ENCODE results near the gene TRPC4.
A peak's percentile ranks its signal among the peaks of the same experiment; 100 is the strongest.

TRPC4 gene

GRCh38 chr13:37701972-37702371, 167.6 kb downstream of the TRPC4 start:
- H3K4me3 ChIP-seq (ENCODE audit: low read depth, low read length): no peak overlapping the region
- no peak for TF ChIP-seq CTCF (IDR thresholded peaks at IDR 0.05; ENCODE audit: low read depth, low read length)
- DNase-seq (ENCODE audit: low read depth, low spot score): peak; percentile 83
- in situ Hi-C loops (cut with HindIII; ENCODE audit: low sequenced_read_pairs): no loop called here

GRCh38 chr13:37701306-37701705, 168.3 kb downstream of the TRPC4 start:
- in situ Hi-C loops (cut with HindIII; ENCODE audit: low sequenced_read_pairs): no loop called here
- no peak overlapping the region for H3K4me3 ChIP-seq (ENCODE audit: low read depth, low read length)
- no peak for TF ChIP-seq CTCF (IDR thresholded peaks at IDR 0.05; ENCODE audit: low read depth, low read length)
- peak; percentile 29 for DNase-seq (ENCODE audit: low read depth, low spot score)

GRCh38 chr13:37700887-37701286, 168.7 kb downstream of the TRPC4 start:
- peak; percentile 16 for DNase-seq (ENCODE audit: low read depth, low spot score)
- TF ChIP-seq CTCF (IDR thresholded peaks at IDR 0.05; ENCODE audit: low read depth, low read length): no peak
- in situ Hi-C loops (cut with HindIII; ENCODE audit: low sequenced_read_pairs): no loop called here
- no peak overlapping the region for H3K4me3 ChIP-seq (ENCODE audit: low read depth, low read length)

- DNase-seq (ENCODE audit: low read depth, low spot score): no peak
- no peak overlapping the region for H3K4me3 ChIP-seq (ENCODE audit: low read depth, low read length)
- no peak for TF ChIP-seq CTCF (IDR thresholded peaks at IDR 0.05; ENCODE audit: low read depth, low read length)
- in situ Hi-C loops (cut with HindIII; ENCODE audit: low sequenced_read_pairs): no loop called here
Measured at GRCh38 chr13:37695200-37695599, 174.4 kb downstream of the TRPC4 start.

- DNase-seq (ENCODE audit: low read depth, low spot score): no peak
- in situ Hi-C loops (cut with HindIII; ENCODE audit: low sequenced_read_pairs): no loop called here
- H3K4me3 ChIP-seq (ENCODE audit: low read depth, low read length): no peak overlapping the region
- TF ChIP-seq CTCF (IDR thresholded peaks at IDR 0.05; ENCODE audit: low read depth, low read length): no peak
Measured at GRCh38 chr13:37690361-37690760, 179.2 kb downstream of the TRPC4 start.

GRCh38 chr13:37686501-37686900, 183.1 kb downstream of the TRPC4 start:
- in situ Hi-C loops (cut with HindIII; ENCODE audit: low sequenced_read_pairs): no loop called here
- no peak for DNase-seq (ENCODE audit: low read depth, low spot score)
- TF ChIP-seq CTCF (IDR thresholded peaks at IDR 0.05; ENCODE audit: low read depth, low read length): no peak

GRCh38 chr13:37685206-37685605, 184.4 kb downstream of the TRPC4 start:
- H3K4me3 ChIP-seq (ENCODE audit: low read depth, low read length): no peak overlapping the region
- no peak for DNase-seq (ENCODE audit: low read depth, low spot score)
- TF ChIP-seq CTCF (IDR thresholded peaks at IDR 0.05; ENCODE audit: low read depth, low read length): no peak
- in situ Hi-C loops (cut with HindIII; ENCODE audit: low sequenced_read_pairs): no loop called here

More at GRCh38 chr13:37686501-37686900, 183.1 kb downstream of the TRPC4 start:
- H3K4me3 ChIP-seq (ENCODE audit: low read depth, low read length): no peak overlapping the region

Measured in astrocyte of the spinal cord (primary cell).